Eye (tissue), 1 donor: ENCODE results near the gene IFNGR2.
"Not testable (repeated sequence)": the region's sequence is repeated elsewhere in the genome, so short reads cannot be mapped to it uniquely, and the experiment has no call there.

Source experiments
- DNase-seq: peaks from one replicate; pipeline ENCODE4 v3.0.0-alpha.2; 2015

IFNGR2 gene

DNA sequence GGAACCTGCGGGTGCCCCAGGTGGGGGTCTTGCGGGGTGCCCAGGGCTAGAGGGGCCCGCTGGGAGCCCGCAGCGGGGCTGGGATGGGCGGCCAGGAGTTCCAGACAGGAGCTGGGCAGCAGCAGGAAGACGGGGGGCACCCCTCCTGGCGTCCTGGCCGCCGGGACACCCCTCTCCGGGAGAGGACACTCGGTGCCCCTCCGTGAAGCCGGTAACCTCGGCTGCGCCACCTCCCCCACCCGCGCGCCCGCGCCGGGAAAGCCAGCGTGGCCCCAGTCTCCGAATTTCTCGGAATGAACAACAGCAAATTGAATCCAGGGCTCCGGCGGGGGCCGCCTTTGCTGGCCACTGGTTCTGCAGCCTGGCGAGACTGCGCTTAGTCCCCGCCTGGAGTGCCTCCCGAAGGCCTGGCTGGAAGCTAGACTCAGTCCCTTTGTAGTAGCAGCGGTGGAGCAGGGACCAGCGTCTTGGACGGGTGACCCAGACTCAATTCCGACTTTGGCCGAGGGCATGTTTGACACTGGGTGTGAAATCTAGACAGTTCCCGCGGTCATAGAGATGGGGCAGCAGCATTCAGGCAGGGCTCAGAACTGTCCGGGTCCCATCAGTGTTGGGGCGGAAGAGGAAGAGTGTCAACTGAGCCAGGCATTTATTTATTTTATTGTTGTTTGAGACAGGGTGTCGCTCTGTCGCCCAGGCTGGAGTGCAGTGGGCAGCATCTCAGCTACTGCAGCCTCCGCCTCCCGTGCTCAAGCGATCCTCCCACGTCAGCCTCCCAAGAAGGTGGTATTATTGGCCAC lies 773 bp downstream of the IFNGR2 start:
- DNase-seq: peak; percentile 82

GRCh38 chr21:33406493-33406892 lies 3.3 kb downstream of the IFNGR2 start:
- no peak for DNase-seq

DNA sequence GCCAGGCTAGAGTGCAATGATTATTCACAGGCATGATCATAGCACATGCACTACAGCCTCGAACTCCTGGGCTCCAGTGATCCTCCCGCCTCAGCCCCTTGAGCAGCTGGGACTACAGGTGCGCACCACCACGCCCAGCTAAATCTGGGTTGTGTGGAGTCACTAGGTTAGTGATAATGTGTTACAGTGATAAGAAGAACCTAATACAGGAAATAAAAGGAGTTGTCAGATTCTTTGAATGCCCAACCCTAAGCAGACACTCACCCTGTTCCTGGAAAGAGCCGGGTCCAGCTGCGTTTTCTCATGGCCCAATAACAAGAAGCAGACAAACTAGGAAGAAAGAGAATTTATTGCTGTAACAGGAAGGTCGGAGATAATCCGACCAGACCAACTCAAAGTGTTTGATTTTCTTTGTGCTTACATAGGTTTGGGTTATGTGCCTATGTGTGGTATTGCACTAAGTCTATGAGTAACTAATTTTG lies 8.8 kb downstream of the IFNGR2 start:
- DNase-seq: no peak

GRCh38 chr21:33412439-33412831 lies 9.2 kb downstream of the IFNGR2 start:
- not testable (repeated sequence) for DNase-seq

- no peak for DNase-seq
Measured at GRCh38 chr21:33412832-33413519, 9.8 kb downstream of the IFNGR2 start.

DNA sequence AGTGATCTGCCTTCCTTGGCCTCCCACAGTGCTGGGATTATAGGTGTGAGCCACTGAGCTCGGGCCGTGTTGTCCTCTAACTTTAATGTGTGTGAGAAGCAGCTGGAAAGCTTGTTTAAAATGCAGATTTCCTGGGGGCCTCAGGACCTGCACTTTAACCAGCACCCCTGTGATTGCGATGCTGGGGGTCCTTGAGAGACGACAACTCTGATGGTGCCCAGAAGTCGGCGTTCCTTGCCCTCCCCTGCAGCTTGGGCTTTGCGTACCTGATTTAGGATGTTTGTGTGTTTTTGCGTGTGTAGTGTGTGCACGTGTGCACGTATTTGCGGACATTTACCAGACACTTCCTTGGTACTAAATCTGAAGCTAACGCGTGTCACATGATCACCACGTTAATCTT lies 10.9 kb downstream of the IFNGR2 start:
- DNase-seq: no peak

- DNase-seq: no peak
Measured at GRCh38 chr21:33414926-33415325, 11.7 kb downstream of the IFNGR2 start.

GRCh38 chr21:33418691-33419090 lies 15.5 kb downstream of the IFNGR2 start:
- peak; percentile 23 for DNase-seq

DNA sequence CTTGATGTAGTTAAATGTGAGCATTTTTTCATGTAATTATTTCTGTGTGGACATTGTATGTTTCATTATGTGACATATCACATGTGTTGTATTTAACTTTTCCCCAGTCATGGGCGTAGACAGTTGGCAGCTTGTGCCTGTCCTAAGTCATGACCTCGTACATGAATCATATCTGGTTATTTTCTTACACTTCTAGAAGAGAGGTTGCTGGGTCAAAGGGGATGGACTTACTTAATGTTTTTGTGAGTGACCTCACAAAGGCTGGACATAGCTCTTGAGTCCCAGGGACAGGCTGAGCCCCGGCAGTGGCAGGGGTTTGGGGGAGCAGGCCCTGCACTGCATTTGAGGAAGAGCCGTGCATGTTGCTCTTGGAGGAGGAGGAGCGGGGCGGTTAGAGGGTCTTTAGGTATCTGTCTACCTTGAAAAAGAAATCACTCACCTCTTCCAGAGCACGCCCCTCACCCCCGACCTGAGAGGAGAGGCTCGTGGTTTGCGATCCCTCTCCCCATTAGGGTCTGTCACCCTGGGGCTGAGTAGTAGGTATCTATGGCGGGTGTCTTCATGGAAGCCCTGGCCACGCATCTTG lies 16.4 kb downstream of the IFNGR2 start:
- DNase-seq: no peak

GRCh38 chr21:33421713-33422393 lies 18.6 kb downstream of the IFNGR2 start:
- DNase-seq: no peak

DNA sequence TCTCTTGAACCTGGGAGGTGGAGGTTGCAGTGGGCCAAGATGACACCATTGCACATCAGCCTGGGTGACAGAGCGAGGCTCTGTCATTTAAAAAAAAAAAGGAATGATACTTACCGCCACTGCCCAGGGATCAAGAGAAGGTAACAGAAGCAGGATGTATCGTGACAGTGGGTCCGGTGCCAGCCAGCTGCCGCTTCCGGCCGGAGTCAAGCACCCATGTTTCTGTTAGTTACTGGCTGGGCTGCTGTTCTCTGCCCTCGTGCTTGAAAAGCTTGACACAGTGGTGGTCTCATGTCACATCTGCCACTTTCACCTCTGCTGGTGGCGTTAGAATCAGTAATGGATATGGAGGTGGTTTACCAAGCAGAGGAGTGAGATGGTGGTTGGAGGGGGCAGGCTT lies 21.0 kb downstream of the IFNGR2 start:
- no peak for DNase-seq

DNA sequence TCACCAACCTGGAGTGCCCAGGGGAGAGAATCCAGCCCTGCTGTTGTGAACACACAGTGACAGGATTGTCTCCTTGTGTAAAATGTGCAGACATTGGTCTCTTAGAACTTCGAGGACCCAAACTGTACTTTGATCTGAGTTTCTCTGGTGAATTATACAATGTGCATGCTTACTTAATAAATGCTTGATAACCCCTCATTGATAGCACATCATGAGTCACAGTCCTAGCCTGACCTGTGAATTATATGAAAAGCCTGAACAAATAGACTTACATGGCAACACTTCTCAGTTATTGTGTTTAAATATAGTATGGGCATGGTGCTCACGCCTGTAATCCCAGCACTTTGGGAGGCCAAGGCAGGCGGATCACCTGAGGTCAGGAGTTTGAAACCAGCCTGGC lies 22.6 kb downstream of the IFNGR2 start:
- DNase-seq: no peak

- no peak for DNase-seq
Measured at GRCh38 chr21:33427051-33427450, 23.8 kb downstream of the IFNGR2 start.

DNA sequence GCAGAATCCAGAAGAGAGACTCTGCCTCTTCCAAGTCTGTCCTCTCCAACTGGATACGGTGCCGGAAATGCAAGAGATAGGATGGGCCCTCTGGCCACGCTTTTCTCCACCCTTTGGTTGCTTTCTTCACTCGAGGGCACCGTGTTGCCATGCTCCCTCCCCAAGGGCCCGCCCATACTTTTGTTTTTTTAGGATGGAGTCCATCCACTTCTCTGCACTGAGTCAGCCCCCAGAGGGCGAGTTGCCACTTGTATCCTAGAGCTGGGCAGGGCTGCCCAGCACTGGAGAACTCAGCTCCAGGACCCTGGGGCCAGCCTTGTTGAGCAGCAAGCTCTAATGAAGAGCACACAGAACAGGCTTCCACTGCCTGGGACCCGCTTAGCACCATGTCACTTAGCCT lies 25.5 kb downstream of the IFNGR2 start:
- no peak for DNase-seq

- no peak for DNase-seq
Measured at GRCh38 chr21:33430858-33431257, 27.6 kb downstream of the IFNGR2 start.

GRCh38 chr21:33432496-33432895 lies 29.3 kb downstream of the IFNGR2 start:
- DNase-seq: no peak

DNA sequence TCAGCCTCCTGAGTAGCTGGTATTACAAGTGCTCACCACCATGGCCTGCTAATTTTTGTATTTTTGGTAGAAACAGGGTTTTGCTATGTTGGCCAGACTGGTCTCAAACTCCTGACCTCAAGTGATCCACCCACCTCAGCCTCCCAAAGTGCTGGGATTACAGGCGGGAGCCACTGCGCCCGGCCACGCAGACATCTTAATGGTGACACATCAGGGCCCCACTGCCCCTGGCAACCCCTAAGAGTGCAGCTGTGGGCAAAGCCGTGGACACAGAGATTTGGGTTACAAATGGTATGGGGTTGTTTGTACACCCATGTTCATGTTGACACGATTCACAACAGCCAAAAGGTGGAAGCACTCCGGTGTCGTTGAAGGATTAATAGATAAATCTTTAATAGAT lies 29.8 kb downstream of the IFNGR2 start:
- DNase-seq: no peak

DNA sequence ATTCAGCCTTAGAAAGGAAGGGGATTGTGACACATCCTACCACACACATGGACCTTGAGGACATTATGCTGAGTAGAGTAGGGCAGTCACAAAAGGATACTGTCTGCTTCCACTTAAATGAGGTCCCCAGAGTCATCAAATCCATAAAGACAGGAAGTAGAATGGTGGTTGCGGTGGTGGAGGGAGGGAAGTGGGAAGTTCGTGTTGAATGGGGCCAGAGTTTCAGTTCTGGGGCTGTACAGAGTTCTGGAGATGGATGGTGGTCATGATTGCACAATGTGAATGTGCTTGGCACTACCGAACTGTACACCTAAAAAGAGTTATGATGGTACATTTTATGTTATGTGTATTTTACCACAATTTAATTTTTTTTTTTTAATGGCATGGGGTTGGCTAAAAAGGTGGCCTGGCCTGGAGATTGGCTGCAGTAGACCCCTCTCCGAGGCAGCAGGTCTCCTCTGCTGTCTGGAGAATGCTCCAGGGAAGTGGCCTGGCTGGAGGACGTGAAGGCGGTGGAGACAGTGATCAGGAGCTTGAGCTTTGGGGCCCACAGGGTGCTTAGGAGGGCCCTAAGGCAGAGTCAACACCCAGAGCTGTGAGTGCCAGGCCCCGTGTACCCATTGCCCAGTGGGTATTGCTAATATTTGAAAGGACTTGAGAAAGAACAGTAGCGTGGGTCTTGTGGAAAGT lies 30.4 kb downstream of the IFNGR2 start:
- no peak for DNase-seq

GRCh38 chr21:33434770-33435360 lies 31.7 kb downstream of the IFNGR2 start:
- DNase-seq: peak; percentile 39

GRCh38 chr21:33437140-33437539 lies 33.9 kb downstream of the IFNGR2 start:
- no peak for DNase-seq

DNA sequence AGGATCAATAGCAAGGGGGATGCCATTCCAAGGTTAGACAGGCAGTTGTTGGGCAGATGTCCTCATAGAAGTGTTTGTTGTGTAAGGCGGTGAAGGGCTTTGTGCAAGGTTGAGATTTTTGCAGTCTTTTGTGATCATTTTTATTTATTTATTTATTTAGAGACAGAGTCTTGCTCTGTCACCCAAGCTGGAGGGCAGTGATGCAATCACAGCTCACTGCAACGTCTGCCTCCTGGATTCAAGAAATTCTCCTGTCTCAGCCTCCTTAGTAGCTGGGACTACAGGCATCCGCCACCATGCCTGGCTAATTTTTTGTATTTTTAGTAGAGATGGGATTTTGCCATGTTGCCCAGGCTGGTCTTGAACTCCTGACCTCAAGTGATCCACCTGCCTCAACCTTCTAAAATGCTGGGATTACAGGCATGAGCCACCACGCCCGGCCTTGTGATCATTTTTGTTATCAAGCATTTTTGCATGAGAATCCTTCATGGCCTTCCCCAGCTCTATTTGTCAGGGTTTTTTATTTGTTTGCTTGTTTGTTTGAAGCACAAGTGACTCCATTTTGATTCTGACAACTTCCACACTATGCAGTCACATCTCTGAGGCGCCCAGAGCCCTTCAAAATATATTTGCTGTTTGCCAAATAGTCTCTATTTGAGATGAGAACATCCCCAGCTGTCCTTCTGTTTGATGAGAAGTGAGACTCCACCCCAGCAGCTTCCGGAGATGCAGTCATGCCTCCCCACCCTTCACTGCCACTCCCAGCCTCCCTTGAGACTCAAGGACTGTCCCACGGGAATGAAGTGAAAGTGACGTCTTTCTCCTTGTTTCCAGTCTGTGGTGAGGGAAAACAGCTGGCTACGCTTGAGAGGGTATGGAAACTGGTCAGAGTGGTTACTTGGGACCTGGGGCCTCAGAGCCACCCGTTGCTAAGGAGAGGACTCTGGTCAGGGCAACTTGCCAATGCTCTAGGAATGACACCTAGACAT lies 38.6 kb downstream of the IFNGR2 start:
- DNase-seq: peak; percentile 11
